Activated CD4-positive, CD25-positive, alpha-beta regulatory T cell (primary cell): ENCODE measurements around the gene NID2.

Experiments
- DNase-seq, 4 experiments: peaks; one replicate each; lab custom pipeline; 2025; lab: John Stamatoyannopoulos, UW

NID2 gene

GRCh38 chr14:52080808-52081755 lies 12.2 kb upstream of the NID2 start:
- DNase-seq, result no peak

- no peak for DNase-seq
These were observed 11.4 kb upstream of the NID2 start for GRCh38 chr14:52080158-52080800.

- DNase-seq, result no peak
These were observed 10.5 kb upstream of the NID2 start for GRCh38 chr14:52079239-52079959.

GRCh38 chr14:52078721-52079120 lies 9.9 kb upstream of the NID2 start:
- DNase-seq, result no peak

- no peak for DNase-seq
These were observed 9.3 kb upstream of the NID2 start for GRCh38 chr14:52078095-52078531.

GRCh38 chr14:52077256-52077979 lies 8.6 kb upstream of the NID2 start:
- DNase-seq, result no peak

GRCh38 chr14:52076334-52076733 lies 7.5 kb upstream of the NID2 start:
- no peak for DNase-seq

- DNase-seq, result no peak
These were observed 6.5 kb upstream of the NID2 start for GRCh38 chr14:52075371-52075770.

- DNase-seq, result no peak
These were observed 4.4 kb upstream of the NID2 start for GRCh38 chr14:52073251-52073650.

GRCh38 chr14:52072266-52072780 lies 3.5 kb upstream of the NID2 start:
- DNase-seq, result no peak

- DNase-seq, result no peak
These were observed 2.8 kb upstream of the NID2 start for GRCh38 chr14:52071675-52072074.

- DNase-seq, result no peak
These were observed 1.2 kb upstream of the NID2 start for GRCh38 chr14:52070051-52070431.

GRCh38 chr14:52069307-52070050 lies 620 bp upstream of the NID2 start:
- DNase-seq, result no peak

- DNase-seq, result no peak
These were observed 815 bp downstream of the NID2 start for GRCh38 chr14:52067873-52068614.

- no peak for DNase-seq
These were observed 4.7 kb downstream of the NID2 start for GRCh38 chr14:52064174-52064573.

GRCh38 chr14:52063052-52063462 lies 5.8 kb downstream of the NID2 start:
- no peak for DNase-seq

GRCh38 chr14:52061890-52062289 lies 7.0 kb downstream of the NID2 start:
- DNase-seq, result no peak

- no peak for DNase-seq
These were observed 7.5 kb downstream of the NID2 start for GRCh38 chr14:52061390-52061789.

- DNase-seq, result no peak
These were observed 8.8 kb downstream of the NID2 start for GRCh38 chr14:52060080-52060479.

- DNase-seq, result no peak
These were observed 9.2 kb downstream of the NID2 start for GRCh38 chr14:52059649-52060048.
